CD14-positive monocyte (primary cell): Measurements from ENCODE around the gene NCAM1. TPM values are rescaled to one million over a fixed set of nuclear protein-coding genes. Genes with fewer than 3 reads are reported as not detected.

ENCODE experiments used
- DNase-seq, 3 donors: peaks; one replicate each; pipeline ENCODE4 v3.0.0-alpha.2; 2011 to 2022
- H2AFZ ChIP-seq: 2 replicates; pipeline ENCODE4 v1.6.0; 2012; ENCODE audit warnings: mild to moderate bottlenecking, low read depth, low read length, inconsistent platforms; ENCODE audit not compliant: insufficient read depth, poor library complexity, severe bottlenecking
- H3K27ac ChIP-seq, 2 donors: 1 replicate in 1 of 2; 2 replicates in 1 of 2; pipeline ENCODE4 v1.5.1; 2012 to 2013; ENCODE audit warnings: low read length in 2 of 2, control low read depth in 1 of 2, inconsistent platforms in 1 of 2, low read depth in 1 of 2, mild to moderate bottlenecking in 1 of 2
- H3K27me3 ChIP-seq, 2 donors: one replicate each; pipeline versions ENCODE4 v1.6.0 to v1.6.1; 2011 to 2013; ENCODE audit warnings: low read length in 2 of 2; ENCODE audit not compliant: control insufficient read depth in 2 of 2, insufficient read depth in 2 of 2
- H3K36me3 ChIP-seq, 2 donors: replicated peaks in 1 of 2; 1 replicate in 1 of 2; 2 replicates in 1 of 2; pipeline versions ENCODE4 v1.5.1 to v1.6.1; 2012 to 2013; ENCODE audit warnings: low read length in 2 of 2, control low read depth in 1 of 2, inconsistent platforms in 1 of 2, mild to moderate bottlenecking in 1 of 2; ENCODE audit not compliant: insufficient read depth in 2 of 2, control insufficient read depth in 1 of 2
- H3K4me1 ChIP-seq, 2 donors: 1 replicate in 1 of 2; 2 replicates in 1 of 2; pipeline versions ENCODE4 v1.5.1 to v1.6.1; 2012 to 2013; ENCODE audit warnings: low read length in 2 of 2, control low read depth in 1 of 2, inconsistent platforms in 1 of 2, mild to moderate bottlenecking in 1 of 2, moderate library complexity in 1 of 2; ENCODE audit not compliant: insufficient read depth in 2 of 2, control insufficient read depth in 1 of 2
- H3K4me2 ChIP-seq: replicated peaks from 2 replicates; pipeline ENCODE3; 2012; ENCODE audit warnings: low read length, moderate library complexity, mild to moderate bottlenecking; ENCODE audit not compliant: poor library complexity, severe bottlenecking; ENCODE audit errors: extremely low read depth
- H3K4me3 ChIP-seq, 3 experiments: fragments of 200-600 bp in 1 of 3; sonication (generic) in 1 of 3; replicated peaks in 1 of 3; 1 replicate in 2 of 3; 2 replicates in 1 of 3; pipeline ENCODE4 v1.5.1; 2011 to 2013; ENCODE audit warnings: low read length in 3 of 3, mild to moderate bottlenecking in 3 of 3, control low read depth in 2 of 3, low read depth in 2 of 3, inconsistent platforms in 1 of 3, moderate library complexity in 1 of 3
- H3K79me2 ChIP-seq: 2 replicates; pipeline ENCODE4 v1.6.0; 2012; ENCODE audit warnings: mild to moderate bottlenecking, control low read depth, inconsistent platforms, low read length, moderate library complexity; ENCODE audit not compliant: insufficient read depth
- H3K9ac ChIP-seq: 2 replicates; pipeline ENCODE4 v1.6.0; 2017; ENCODE audit warnings: low read length, mild to moderate bottlenecking; ENCODE audit not compliant: insufficient read depth, poor library complexity, severe bottlenecking
- H3K9me3 ChIP-seq, 2 donors: replicated peaks in 1 of 2; 1 replicate in 1 of 2; 2 replicates in 1 of 2; pipeline versions ENCODE4 v1.5.1 to v1.6.1; 2012 to 2013; ENCODE audit warnings: low read length in 2 of 2, control low read depth in 1 of 2; ENCODE audit not compliant: control insufficient read depth in 1 of 2, insufficient read depth in 1 of 2
- H4K20me1 ChIP-seq: 2 replicates; pipeline ENCODE4 v1.6.0; 2012; ENCODE audit warnings: mild to moderate bottlenecking, low read length, control low read depth, moderate library complexity; ENCODE audit not compliant: insufficient read depth
- H3K27ac Mint-ChIP-seq, 7 donors: one replicate each; pipeline ENCODE4 v1.8.0; 2020; ENCODE audit warnings: mild to moderate bottlenecking in 7 of 7, mixed read lengths in 7 of 7, moderate library complexity in 6 of 7, inconsistent platforms in 2 of 7
- H3K27me3 Mint-ChIP-seq, 3 donors: one replicate each; pipeline ENCODE4 v1.8.0; 2021 to 2022; ENCODE audit warnings: low read depth in 3 of 3, mild to moderate bottlenecking in 3 of 3, mixed read lengths in 3 of 3, moderate library complexity in 3 of 3, inconsistent platforms in 1 of 3
- H3K36me3 Mint-ChIP-seq, 2 donors: one replicate each; pipeline ENCODE4 v1.8.0; 2020; ENCODE audit warnings: mixed read lengths in 2 of 2, inconsistent platforms in 1 of 2, mild to moderate bottlenecking in 1 of 2
- H3K4me1 Mint-ChIP-seq: one replicate; pipeline ENCODE4 v1.8.0; 2020; ENCODE audit warnings: mild to moderate bottlenecking, mixed read lengths
- H3K4me3 Mint-ChIP-seq, 2 donors: one replicate each; pipeline ENCODE4 v1.8.0; 2020; ENCODE audit warnings: mild to moderate bottlenecking in 2 of 2, mixed read lengths in 2 of 2, moderate library complexity in 1 of 2
- H3K9me3 Mint-ChIP-seq, 7 donors: one replicate each; pipeline ENCODE4 v1.8.0; 2020 to 2022; ENCODE audit warnings: mixed read lengths in 7 of 7, mild to moderate bottlenecking in 6 of 7, moderate library complexity in 6 of 7, inconsistent platforms in 2 of 7
- WGBS: methylation state at CpG from one replicate; pipeline ENCODE4 v1.1.5; 2013; ENCODE audit warnings: missing lambda C conversion rate; ENCODE audit not compliant: insufficient coverage; 5-methylcytosine and 5-hydroxymethylcytosine counted together
- intact Hi-C, 2 donors: fragments of 100-400 bp; cut with micrococcal nuclease; formaldehyde crosslinking; loops; one replicate each; pipeline versions ENCODE4 v1.15.0 to v1.15.1; 2023
- polyA plus RNA-seq, 3 donors: library from polyadenylated mRNA; depleted of rRNA in 1 of 3; unstranded in 2 of 3; stranded (reverse) in 1 of 3; fragments of 300-500 nt in 2 of 3; fragments of >200 nt in 1 of 3; fragmentation: Illumina TruSeq in 2 of 3; gene quantifications; 1 replicate in 2 of 3; 2 replicates in 1 of 3; pipeline ENCODE4 v1.2.3, GENCODE V29; 2012 to 2021
- TF ChIP-seq, protein P1 (sequence below): fragments of 200-600 bp; IDR thresholded peaks from one replicate; pipeline ENCODE4 v1.8.0; 2022; ENCODE audit warnings: antibody characterized with exemption, mild to moderate bottlenecking

The NCAM1 gene
- polyA plus RNA-seq, 3 donors, result 0.65 to 0.69 TPM; not detected in 1

DNA sequence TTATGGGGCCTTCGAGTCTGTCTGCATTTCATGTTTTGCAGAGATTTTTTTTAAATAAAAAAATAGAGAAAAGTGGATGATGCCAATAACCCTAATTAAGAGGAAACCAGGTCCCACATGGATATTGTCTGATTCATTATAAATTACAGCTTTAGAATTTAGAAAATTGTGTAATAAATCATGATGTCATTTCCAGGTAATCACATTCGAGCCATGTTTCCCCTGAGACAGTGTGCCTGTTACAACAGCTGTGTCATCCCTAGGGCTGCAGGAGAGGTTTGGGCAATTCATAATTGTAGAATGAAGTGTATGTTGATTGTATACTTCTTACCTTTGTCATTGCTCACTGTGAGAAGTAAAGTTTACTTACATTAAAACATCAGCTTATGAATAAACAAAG, 38.3 kb downstream of the NCAM1 start:
- Histone ChIP-seq H3K4me1 (no peaks in the 10 kb centered on the region), H2AFZ (no peak overlapping the region), H3K9me3 (no peaks in the 10 kb centered on the region), H3K4me2 (no peak overlapping the region), H4K20me1 (no peaks in the 10 kb centered on the region), H3K79me2 (no peaks in the 10 kb centered on the region), H3K9ac (no peak overlapping the region), H3K36me3 (no peaks in the 10 kb centered on the region), H3K27ac (no peak overlapping the region), H3K27me3 (peaks cover 3 to 8% of the 10 kb centered on the region in 2 donors), H3K4me3 (no peak overlapping the region)
- Mint-ChIP-seq H3K27me3 (peaks cover 4 to 9% (median 4%) of the 10 kb centered on the region in 3 donors), H3K4me3 (no peak overlapping the region), H3K9me3 (no peaks in the 10 kb centered on the region), H3K27ac (no peak overlapping the region), H3K36me3 (no peaks in the 10 kb centered on the region), H3K4me1 (no peaks in the 10 kb centered on the region)
- TF ChIP-seq, protein P1, sequence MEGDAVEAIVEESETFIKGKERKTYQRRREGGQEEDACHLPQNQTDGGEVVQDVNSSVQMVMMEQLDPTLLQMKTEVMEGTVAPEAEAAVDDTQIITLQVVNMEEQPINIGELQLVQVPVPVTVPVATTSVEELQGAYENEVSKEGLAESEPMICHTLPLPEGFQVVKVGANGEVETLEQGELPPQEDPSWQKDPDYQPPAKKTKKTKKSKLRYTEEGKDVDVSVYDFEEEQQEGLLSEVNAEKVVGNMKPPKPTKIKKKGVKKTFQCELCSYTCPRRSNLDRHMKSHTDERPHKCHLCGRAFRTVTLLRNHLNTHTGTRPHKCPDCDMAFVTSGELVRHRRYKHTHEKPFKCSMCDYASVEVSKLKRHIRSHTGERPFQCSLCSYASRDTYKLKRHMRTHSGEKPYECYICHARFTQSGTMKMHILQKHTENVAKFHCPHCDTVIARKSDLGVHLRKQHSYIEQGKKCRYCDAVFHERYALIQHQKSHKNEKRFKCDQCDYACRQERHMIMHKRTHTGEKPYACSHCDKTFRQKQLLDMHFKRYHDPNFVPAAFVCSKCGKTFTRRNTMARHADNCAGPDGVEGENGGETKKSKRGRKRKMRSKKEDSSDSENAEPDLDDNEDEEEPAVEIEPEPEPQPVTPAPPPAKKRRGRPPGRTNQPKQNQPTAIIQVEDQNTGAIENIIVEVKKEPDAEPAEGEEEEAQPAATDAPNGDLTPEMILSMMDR, result no peak
- WGBS, result no CpG with 5 or more reads among the region's 2 CpGs
- no peak for DNase-seq
- intact Hi-C loops, result no loop called here

DNA sequence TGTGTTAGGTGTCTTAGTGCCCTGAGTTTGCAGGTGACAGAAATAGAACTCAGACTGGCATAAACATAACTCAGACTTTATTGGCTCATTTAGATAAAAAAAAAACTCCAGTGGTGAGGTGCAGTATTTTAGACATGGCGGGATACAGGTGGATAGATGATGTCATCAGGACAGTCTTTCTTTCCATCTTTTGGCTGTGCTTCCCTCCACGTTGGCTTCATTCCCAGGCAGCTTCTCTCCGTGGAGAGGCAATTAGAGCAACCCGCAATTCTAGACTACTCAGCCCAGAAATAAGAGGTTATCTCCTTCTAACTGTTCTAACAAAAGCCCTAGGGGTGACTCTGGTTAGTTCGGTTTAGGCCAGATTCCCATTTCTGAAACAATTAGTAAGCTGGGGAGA, 40.5 kb downstream of the NCAM1 start:
- no peak for DNase-seq
- no peaks in the 10 kb centered on the region for H3K9me3 ChIP-seq
- no peak overlapping the region for H3K4me2 ChIP-seq
- peaks cover 0 to 2% of the 10 kb centered on the region in 2 donors for H3K4me1 ChIP-seq
- no peak overlapping the region for H3K9ac ChIP-seq
- Mint-ChIP-seq H3K4me1 (peaks cover 3% of the 10 kb centered on the region), H3K9me3 (peaks cover 0 to 3% (median 0%) of the 10 kb centered on the region in 7 donors), H3K27me3 (peaks cover 4 to 6% (median 5%) of the 10 kb centered on the region in 3 donors), H3K27ac (no peak overlapping the region), H3K36me3 (no peaks in the 10 kb centered on the region), H3K4me3 (no peak overlapping the region)
- no peak overlapping the region for H3K4me3 ChIP-seq
- TF ChIP-seq, protein P1, result no peak
- 67% methylated on average over 1 of the region's 5 CpGs for WGBS
- peaks cover 0 to 5% of the 10 kb centered on the region in 2 donors for H3K27me3 ChIP-seq
- no peak overlapping the region for H2AFZ ChIP-seq
- intact Hi-C loops, result no loop called here
- H3K36me3 ChIP-seq, result no peaks in the 10 kb centered on the region
- H3K27ac ChIP-seq, result no peak overlapping the region
- H3K79me2 ChIP-seq, result no peaks in the 10 kb centered on the region
- H4K20me1 ChIP-seq, result no peaks in the 10 kb centered on the region
